NCI-H226 (cell line): Measurements from ENCODE around the gene ANKRD39.

Experiments
- DNase-seq: peaks from one replicate; pipeline ENCODE4 v3.0.0-alpha.2; 2015

ANKRD39 gene

GRCh38 chr2:96885432-96886347 is 27.9 kb upstream of the ANKRD39 start:
- no peak for DNase-seq

DNA sequence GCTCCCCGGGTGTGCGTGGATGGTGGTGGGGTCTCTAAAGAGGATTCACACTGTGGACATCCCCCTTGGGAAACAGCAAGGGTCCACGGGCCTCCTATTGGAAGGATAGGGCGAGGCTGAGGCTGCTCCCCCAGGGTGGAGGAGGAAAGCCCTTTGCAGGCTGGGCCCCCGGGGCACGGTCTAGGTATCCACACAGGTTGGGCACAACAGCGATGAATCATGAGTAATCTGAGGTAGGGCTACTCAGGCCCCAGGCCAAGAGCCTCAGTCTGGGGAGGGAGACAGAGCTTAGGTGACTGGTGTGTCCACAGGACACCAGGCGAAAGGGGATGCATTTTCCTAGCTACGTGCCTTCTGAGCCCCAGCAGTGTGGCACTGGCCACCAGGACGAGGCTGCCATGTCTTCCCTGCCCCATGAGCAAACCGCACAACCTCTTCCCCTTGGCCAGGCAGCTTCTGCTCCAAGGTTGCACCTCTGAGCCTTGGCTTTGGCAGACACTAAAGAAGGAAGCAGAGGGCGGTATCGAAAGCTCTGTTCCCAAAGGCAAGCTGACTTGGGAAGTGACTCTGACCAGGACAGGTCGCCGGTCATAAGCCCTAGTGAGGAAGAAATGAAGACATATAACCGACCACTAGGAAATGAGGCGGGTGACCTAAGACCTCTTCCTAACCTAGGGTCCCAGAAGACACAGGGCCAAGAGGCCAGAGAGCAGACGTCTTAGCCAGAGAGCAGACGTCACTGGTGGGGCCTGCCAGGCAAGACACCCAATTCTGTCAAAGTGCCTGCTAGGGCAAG is 26.7 kb upstream of the ANKRD39 start:
- no peak for DNase-seq

DNA sequence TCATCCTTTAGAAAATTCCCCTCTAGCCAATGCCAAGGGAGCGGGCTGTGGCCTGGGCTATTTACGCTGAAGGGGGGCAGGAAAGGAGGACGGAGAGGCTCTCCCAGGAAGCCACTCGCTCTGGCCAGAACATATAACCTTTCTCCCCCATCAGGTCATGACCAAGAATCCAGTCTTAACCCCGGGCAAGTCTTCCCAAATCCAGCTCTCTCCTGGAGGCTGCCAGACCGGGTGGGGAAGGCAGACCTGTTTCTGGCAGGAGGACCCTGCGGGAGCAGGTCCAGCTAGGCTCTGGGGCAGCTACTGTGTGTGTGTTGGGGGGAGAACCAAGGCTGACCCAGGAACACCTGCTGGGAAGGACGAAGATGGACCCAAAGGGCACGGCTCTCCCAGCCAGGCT is 25.5 kb upstream of the ANKRD39 start:
- no peak for DNase-seq

DNA sequence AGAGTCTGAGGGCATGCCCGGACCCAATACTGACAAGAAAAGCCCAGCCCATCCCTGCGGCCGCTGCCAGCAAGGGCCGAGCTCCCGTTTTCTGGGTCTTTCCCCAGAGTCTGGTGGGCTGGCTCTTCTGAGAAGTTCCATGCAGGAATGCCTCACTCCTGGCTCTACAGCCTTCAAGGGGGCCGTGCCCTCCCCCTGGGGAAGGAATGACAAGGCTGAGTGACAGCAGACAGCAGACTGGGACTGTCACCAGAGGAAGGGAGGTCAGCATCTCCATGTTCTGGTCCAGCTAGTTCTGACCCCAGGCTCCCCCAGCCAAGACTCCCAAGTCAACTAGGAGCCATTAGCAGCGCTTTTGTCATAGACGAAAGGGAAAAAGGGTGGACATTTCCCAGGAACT is 25.1 kb upstream of the ANKRD39 start:
- DNase-seq, result no peak

GRCh38 chr2:96882230-96882629 is 24.4 kb upstream of the ANKRD39 start:
- no peak for DNase-seq

GRCh38 chr2:96881349-96882195 is 23.8 kb upstream of the ANKRD39 start:
- DNase-seq, result no peak

DNA sequence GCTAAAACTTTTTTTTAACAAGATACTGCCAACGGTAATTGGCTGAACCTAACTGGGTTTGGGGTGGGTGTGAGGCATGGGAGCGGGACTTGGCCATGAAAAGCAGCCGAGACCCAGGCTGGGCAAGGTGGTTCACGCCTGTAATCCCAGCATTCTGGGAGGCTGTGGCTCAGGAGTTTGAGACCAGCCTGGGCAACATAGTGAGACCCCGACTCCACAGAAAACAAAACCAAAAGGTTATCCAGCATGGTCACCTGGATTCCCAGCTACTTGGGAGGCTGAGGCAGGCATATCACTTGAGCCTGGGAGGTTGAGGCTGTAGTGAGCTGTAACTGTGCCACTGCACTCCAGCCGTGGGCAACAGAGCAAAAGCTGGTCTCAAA is 23.1 kb upstream of the ANKRD39 start:
- no peak for DNase-seq

DNA sequence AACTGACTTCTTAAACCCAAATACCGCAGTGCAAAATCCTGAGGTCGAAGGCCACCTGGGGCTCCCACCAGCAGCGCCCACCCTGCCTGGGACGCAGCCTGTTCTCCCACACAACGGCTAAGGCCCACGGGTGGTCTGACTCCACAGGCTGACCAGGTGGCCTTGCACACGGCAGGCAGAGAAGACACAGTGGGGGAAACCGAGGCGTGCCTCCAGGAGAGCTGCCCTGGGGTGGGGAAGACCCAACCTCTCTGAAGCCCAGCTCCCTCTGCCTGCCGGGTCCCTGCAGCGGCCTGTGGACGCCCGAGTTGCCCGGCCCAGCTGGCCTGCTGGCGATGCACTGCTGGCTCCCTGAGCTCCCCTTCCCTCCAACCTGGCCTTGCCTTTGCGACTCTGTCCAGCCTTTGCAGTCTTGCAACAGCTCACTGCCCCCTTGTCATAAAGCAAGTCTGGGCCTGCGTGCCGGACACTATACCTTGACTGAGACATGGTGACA is 21.8 kb upstream of the ANKRD39 start:
- DNase-seq, result no peak

DNA sequence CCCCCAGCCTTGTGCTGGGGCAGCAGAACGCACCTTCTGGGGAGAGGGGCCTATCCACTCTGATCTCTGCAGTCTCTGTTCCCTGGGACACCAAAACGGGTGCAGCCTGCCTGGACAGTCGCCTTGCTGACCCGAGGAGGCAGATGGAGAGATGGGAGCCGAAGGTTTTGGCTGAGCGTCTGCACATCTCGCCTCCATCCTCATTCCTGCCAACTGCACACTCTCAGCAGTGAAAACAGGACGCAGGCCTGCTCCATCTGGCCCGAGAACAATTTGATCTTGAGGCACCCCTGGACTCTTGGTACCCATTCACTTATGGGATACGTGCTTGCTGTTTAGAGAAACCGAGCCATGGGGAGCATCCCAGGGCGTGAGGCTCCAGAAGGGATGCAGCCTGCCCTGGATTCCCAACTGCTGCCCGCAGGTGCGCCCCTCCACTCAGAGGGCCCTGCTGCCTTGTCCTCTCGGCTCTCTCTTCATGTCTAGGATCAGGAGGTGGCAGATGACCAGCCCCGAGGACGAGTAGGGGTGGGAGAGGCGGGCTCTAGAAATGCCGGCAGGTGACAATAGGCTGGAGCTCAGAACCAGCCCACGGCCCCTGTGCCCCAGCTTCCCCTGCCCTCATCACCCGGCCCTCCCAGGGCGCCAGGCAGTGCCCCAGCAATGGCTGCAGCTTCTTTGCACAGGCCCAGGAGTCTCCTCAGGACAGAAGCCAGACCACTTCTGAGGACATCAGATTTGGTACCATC is 21.2 kb upstream of the ANKRD39 start:
- DNase-seq, result no peak

DNA sequence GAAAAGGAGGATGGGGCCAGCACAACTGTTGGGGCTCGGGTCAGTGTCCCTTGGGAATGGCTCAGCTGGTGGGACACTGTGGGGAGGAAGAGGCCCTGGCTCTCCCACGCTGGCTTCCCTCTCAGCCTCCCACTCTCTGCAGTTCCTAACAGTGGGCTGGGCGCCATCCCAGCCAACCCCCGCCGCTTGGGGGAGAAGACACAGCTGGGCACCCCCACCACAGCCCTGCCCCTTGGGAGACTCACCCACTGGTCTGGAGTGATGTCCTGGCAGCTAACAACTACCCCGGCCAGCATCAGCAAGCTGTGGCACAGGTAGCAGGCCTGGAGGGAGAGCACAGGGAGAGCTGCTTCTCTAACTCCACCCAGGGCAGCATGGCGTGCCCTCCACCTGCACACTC is 20.4 kb upstream of the ANKRD39 start:
- DNase-seq, result no peak

DNA sequence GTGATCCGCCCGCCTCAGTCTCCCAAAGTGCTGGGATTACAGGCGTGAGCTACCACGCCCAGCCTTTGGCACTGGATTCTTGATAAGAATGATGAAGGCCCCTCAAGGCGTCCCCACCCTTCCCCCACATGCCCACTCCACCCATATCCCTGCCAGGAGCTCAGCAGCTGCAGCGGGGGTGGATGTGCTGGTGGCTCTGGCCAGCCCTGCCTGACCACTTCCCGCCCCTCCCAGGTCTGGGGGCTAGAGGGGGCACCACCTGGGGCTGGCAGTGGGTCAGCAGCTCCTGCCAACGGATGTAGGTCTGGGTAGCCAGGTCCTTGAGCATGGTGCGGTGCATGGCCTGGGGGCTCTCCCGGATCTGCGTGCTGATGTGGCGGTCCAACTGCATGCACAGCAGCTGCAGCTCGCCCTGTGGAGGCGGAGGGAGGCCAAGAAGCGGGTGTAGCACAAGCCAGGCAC is 19.8 kb upstream of the ANKRD39 start:
- DNase-seq, result no peak

GRCh38 chr2:96877042-96877451 is 19.2 kb upstream of the ANKRD39 start:
- no peak for DNase-seq

- no peak for DNase-seq
These were observed 18.6 kb upstream of the ANKRD39 start for GRCh38 chr2:96876269-96877041.

- no peak for DNase-seq
These were observed 17.9 kb upstream of the ANKRD39 start for GRCh38 chr2:96875498-96876268.

- DNase-seq, result no peak
These were observed 16.5 kb upstream of the ANKRD39 start for GRCh38 chr2:96874198-96874831.

DNA sequence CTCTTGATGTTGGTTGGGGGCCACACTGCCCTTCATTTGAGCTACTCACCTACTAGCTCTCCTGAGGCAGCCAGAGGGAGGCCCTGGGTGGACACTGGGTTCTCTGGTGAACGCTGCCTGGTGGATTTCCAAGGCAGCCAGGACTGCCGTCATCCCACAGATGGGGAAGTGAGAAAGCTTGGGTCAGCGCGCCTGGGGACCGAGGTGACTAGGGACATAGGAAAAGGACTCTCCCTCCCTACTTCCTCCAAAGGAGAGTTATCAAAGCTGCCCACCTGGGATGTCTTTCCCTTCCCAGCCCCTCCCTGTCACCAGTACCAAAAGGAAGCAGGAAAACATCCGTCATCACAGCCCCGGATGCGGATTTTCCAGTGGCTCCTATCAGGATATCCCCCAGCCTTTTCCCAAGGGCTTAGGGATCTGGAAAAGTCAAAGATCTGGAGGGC is 15.9 kb upstream of the ANKRD39 start:
- DNase-seq, result no peak

- peak; percentile 90 for DNase-seq
These were observed 15.0 kb upstream of the ANKRD39 start for GRCh38 chr2:96872591-96873349.

- DNase-seq, result no peak
These were observed 12.9 kb upstream of the ANKRD39 start for GRCh38 chr2:96870626-96871255.
